GM19023 (cell line): ENCODE measurements around the gene OR5D14.

ENCODE experiments used
- ATAC-seq: cut with Tn5 transposase; IDR thresholded peaks from one replicate; pipeline ENCODE4 v1.9.1; 2021; ENCODE audit warnings: mild to moderate bottlenecking, moderate library complexity; ENCODE audit not compliant: unreplicated experiment

OR5D14 gene

DNA sequence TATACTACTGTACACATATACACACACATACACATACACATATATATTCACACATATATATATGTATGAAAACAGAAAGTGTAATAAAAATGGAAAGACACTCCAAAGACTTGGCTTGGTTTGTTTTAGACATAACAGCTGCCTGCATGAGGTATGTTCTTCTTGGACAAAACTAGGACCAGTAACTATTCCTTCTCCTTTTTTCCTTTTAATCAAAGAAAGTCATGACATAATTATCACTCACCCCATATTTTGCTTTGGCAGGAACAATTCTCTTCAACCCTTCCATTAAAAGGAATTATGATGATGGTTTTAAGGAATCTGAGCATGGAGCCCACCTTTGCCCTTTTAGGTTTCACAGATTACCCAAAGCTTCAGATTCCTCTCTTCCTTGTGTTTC is at the start of gene OR5D14:
Gene OR5D14 (plus strand): TSS at position 301 of the 400 bp plus-strand sequence. CDS start 0 bp downstream, at position 301.
- no peak for ATAC-seq

DNA sequence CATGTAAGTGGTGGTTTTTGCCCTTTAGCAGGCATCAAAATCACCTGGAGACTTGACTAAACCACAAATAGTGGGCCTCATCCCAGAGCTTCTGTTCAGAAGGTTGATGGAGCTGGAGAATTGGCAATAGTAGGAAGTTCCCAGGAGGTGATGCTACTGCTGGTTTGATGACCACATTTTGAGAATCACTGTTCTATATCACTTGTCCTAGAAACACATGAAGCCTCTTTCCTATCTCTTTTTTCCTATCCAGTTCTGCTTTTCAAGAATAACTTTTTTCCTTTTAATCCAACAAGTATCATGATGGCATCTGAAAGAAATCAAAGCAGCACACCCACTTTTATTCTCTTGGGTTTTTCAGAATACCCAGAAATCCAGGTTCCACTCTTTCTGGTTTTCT is 22.2 kb upstream of the OR5D14 start, which contains the start of gene OR5D13:
Gene OR5D13 (plus strand): TSS at position 301 of the 400 bp plus-strand sequence. CDS start 0 bp downstream, at position 301.
- ATAC-seq, result no peak

DNA sequence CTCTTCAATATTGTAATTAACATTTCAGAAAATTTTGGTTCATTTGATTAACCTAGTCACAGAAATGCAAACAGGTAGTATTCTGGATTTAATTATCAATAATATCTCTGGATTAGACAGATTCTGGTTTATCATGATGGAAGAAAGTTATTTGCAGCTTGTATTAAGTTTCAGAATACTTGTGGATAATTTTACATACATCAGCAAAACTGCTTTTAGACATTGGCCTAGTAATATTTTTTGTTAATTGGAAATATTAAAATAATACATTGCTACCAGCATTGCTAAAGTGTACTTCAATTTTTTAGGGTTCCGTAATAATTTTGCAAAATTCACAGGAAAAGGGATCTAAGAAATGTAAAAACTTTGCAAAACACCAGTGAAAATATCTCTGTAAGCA is 3.8 kb upstream of the OR5D14 start:
- no peak for ATAC-seq

DNA sequence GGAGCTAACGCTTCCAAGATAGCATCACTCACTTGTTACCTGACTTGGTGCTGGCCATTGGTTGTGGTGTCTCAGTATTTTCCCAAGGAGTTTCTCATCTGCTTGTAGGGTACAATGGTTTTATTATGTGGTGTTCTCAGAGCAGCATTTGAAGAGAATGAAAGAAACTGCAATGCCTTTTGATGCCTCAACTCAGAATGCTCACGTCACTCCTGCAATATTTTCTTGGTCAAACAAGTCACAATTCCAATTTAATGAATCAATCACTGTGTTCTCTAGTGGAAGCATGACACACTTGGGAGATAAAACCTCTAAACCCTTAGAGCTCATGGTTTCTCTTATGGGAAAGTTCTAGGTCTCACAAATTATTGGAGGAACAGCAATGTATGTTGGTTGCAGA is 2.0 kb upstream of the OR5D14 start:
- ATAC-seq, result no peak

DNA sequence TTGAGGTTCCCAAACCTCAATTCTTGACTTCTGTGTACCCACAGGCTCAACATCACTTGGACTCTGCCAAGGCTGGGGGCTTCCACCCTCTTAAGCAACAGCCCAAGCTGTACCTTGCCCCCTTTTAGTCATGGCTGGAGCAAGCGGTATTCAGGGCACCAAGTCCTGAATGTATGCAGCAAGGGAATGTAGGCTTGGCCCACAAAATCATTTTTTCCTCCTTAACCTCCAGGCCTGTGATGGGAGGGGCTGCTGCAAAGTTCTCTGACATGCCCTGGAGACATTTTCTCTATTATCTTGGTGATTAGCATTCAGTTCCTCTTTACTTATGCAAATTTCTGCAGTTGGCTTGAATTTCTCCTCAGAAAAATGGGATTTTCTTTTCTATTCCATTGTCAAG is 10.9 kb downstream of the OR5D14 start:
- ATAC-seq, result no peak

DNA sequence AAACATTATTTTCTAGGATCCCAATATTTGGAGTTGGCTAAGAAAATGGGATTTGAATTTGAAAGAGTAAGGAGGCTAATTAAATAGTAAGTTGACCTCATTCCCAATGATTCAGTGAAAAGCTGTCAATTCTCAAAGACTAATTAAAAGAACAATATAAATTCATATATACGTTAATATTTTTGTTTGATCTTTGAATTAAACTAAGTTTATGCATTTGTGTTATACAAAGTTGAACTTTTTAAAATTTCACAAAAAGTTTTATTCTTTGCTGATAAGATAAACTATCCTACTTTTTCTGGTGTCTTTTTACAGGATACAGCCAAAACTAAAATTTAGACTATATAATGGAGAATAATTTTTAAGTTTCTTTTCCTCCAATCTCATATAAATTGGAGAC is 15.7 kb downstream of the OR5D14 start, which contains the start of gene OR5L1:
Gene OR5L1 (plus strand): TSS at position 301 of the 400 bp plus-strand sequence. CDS start 100 bp downstream, outside the sequence.
- ATAC-seq, result no peak

DNA sequence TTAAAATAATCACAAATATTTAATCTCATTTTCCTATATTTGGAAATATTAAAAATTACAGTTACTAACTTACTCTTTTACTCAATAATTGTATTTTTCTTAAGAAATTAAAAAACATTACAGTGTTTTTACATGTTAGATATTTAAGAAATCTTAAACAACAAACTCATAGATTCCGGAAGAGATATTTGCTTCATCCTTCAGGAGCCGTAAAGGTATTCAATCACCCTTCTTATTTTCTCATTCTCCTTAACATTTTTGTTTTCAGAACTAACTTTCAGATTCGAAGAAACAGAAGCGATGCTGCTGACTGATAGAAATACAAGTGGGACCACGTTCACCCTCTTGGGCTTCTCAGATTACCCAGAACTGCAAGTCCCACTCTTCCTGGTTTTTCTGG is 24.0 kb downstream of the OR5D14 start, which contains the start of gene OR5D18:
Gene OR5D18 (plus strand): TSS at position 301 of the 400 bp plus-strand sequence. CDS start 0 bp downstream, at position 301.
- ATAC-seq, result no peak

DNA sequence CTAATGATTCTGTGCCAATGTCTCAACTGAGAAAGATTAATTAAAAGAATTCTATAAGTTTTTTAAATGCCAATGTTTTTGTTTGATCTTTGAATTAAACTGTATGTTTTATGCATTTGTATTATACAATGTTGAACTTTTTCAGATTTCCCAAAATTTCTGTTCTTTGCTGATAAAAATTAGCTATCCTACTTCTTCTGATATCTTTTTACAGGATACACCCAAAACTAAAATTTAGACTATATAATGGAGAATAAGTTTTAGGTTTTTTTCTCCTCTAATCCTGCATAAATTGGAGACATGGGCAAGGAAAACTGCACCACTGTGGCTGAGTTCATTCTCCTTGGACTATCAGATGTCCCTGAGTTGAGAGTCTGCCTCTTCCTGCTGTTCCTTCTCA is 31.6 kb downstream of the OR5D14 start, which contains the start of gene OR5L2:
Gene OR5L2 (plus strand): TSS at position 301 of the 400 bp plus-strand sequence. CDS start 0 bp downstream, at position 301.
- ATAC-seq, result no peak

DNA sequence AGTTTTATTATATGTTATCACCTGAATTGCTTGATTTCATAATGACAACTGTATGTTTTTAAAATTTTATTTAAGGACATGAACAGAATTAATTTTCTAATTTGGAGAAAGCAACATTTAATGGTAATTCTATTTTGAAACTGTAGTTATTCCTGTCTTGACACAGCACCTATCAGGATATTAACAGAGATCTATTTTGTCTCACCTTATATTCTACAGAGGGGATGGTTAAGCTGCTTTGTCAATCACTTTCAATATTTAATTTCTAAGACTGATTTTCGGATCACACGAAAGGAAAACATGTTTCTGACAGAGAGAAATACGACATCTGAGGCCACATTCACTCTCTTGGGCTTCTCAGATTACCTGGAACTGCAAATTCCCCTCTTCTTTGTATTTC is 43.1 kb downstream of the OR5D14 start, which contains the start of gene OR5D16:
Gene OR5D16 (plus strand): TSS at position 301 of the 400 bp plus-strand sequence. CDS start 0 bp downstream, at position 301.
- no peak for ATAC-seq
